Measurements from ENCODE around the gene HIP1. TPM values are rescaled to one million over a fixed set of nuclear protein-coding genes. Genes with fewer than 3 reads are reported as not detected.
"Not testable (repeated sequence)": the region's sequence is repeated elsewhere in the genome, so short reads cannot be mapped to it uniquely, and the experiment has no call there.

Gene HIP1
- total and polyA plus RNA-seq, 4 donors, result 10.2 to 51.2 (median 28.6) TPM

DNA sequence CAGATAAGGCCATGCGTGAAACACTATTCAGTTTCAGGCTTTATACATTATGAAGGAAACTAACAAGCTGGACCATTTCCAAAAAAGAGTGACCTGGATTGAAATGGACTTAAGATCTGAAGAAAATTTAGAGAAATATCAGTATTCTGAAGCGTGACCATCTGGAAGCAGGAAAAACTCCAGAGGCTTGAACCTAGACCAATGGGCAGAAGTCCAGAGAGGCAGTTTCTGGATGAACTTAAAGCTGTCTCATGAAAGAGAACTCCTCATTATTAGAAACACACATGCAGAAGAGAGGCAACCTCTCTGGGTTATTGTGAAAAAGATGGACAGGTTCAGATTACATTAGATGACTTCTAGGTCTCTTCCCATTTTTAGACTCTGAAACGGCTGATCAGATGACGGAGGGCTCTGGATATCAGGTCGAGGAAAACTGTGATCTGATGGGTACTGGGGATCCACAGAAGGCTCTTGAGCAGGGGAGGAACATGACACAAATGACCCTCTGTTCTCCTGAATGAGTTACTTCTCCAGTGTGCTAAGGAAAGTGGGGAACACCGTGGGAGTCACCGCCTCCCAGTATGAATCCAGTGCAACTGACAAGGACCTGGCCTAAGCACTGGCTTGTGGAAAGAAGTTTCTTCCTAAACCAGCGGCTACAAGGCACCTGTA is 130.2 kb downstream of the HIP1 start:
- H3K9me3 ChIP-seq (ENCODE audit: control insufficient read depth in 4 of 4, insufficient read depth in 3 of 4, low read length in 3 of 4), result no peaks in the 10 kb centered on the region
- H3K9ac ChIP-seq (ENCODE audit: insufficient read depth in 1 of 2, low read length in 2 of 2), result no peak overlapping the region
- TF ChIP-seq, protein P1, sequence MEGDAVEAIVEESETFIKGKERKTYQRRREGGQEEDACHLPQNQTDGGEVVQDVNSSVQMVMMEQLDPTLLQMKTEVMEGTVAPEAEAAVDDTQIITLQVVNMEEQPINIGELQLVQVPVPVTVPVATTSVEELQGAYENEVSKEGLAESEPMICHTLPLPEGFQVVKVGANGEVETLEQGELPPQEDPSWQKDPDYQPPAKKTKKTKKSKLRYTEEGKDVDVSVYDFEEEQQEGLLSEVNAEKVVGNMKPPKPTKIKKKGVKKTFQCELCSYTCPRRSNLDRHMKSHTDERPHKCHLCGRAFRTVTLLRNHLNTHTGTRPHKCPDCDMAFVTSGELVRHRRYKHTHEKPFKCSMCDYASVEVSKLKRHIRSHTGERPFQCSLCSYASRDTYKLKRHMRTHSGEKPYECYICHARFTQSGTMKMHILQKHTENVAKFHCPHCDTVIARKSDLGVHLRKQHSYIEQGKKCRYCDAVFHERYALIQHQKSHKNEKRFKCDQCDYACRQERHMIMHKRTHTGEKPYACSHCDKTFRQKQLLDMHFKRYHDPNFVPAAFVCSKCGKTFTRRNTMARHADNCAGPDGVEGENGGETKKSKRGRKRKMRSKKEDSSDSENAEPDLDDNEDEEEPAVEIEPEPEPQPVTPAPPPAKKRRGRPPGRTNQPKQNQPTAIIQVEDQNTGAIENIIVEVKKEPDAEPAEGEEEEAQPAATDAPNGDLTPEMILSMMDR (IDR thresholded peaks at IDR 0.05; ENCODE audit: control extremely low read depth, extremely low read depth), result no peak
- H3K27ac ChIP-seq (ENCODE audit: low read depth in 1 of 2, low read length in 1 of 2), result no peak overlapping the region
- H3K4me3 ChIP-seq, result no peak overlapping the region
- 79 to 83% methylated on average over 8 of the region's 8 CpGs for WGBS, 2 donors
- H3K4me1 ChIP-seq (ENCODE audit: control insufficient read depth in 5 of 5, insufficient read depth in 5 of 5, low read length in 5 of 5), result peaks cover 0 to 13% (median 0%) of the 10 kb centered on the region in 5 donors
- DNase-seq (peak in 2 of 3 donors; percentile 53 to 72), ATAC-seq (ENCODE audit: insufficient read depth, low FRiP score) (no peak)
- no peaks in the 10 kb centered on the region for H3K27me3 ChIP-seq (ENCODE audit: control insufficient read depth in 3 of 3, insufficient read depth in 3 of 3, low read length in 2 of 3)
- no peaks in the 10 kb centered on the region for H3K36me3 ChIP-seq (ENCODE audit: control insufficient read depth in 4 of 4, insufficient read depth in 4 of 4, low read length in 4 of 4)

DNA sequence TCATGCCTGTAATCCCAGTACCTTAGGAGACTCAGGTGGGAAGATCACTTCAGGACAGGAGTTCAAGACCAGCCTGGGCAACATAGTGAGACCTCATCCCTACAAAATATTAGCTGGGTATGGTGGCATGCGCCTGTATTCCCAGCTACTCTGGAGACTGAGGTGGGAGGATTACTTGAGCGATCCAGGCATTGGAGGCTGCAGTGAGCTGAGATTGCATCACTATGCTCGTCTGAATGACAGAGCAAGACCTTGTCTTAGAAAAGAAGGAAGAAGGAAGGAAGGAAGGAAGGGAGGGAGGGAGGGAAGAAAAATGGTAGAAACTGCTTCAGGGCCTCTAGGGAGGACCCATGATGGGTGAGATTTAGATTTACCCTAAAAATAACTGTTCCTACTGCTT is 134.3 kb downstream of the HIP1 start:
- no peak overlapping the region for H3K4me3 ChIP-seq
- TF ChIP-seq, protein P1 (IDR thresholded peaks at IDR 0.05; ENCODE audit: control extremely low read depth, extremely low read depth), result no peak
- peaks cover 0 to 4% (median 3%) of the 10 kb centered on the region in 5 donors for H3K4me1 ChIP-seq (ENCODE audit: control insufficient read depth in 5 of 5, insufficient read depth in 5 of 5, low read length in 5 of 5)
- ATAC-seq (ENCODE audit: insufficient read depth, low FRiP score) (no peak), DNase-seq (no peak)
- no peak overlapping the region for H3K9ac ChIP-seq (ENCODE audit: insufficient read depth in 1 of 2, low read length in 2 of 2)
- no peaks in the 10 kb centered on the region for H3K27me3 ChIP-seq (ENCODE audit: control insufficient read depth in 3 of 3, insufficient read depth in 3 of 3, low read length in 2 of 3)
- H3K9me3 ChIP-seq (ENCODE audit: control insufficient read depth in 4 of 4, insufficient read depth in 3 of 4, low read length in 3 of 4), result no peaks in the 10 kb centered on the region
- peaks cover 0 to 1% (median 0%) of the 10 kb centered on the region in 4 donors for H3K36me3 ChIP-seq (ENCODE audit: control insufficient read depth in 4 of 4, insufficient read depth in 4 of 4, low read length in 4 of 4)
- H3K27ac ChIP-seq (ENCODE audit: low read depth in 1 of 2, low read length in 1 of 2), result no peak overlapping the region
- 53 to 61% methylated on average over 3 of the region's 3 CpGs for WGBS, 2 donors

DNA sequence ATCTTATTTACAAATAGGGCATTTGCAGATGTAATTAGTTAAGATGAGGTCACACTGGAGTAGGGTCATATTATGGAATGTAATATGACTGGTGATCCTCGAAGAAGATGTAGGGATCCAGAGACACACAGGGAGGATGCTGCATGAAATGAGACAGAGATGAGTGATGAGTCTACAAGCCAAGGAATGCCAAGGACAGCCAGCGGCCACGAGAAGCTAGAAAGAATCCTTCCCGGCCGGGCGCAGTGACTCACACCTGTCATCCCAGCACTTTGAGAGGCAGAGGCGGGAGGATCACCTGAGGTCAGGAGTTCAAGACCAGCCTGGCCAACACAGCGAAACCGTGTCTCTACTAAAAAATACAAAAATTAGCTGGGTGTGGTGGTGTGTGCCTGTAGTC is 135.9 kb downstream of the HIP1 start:
- not testable (repeated sequence) for H3K27me3 ChIP-seq (ENCODE audit: control insufficient read depth in 3 of 3, insufficient read depth in 3 of 3, low read length in 2 of 3); H3K9me3 ChIP-seq (ENCODE audit: control insufficient read depth in 4 of 4, insufficient read depth in 3 of 4, low read length in 3 of 4); H3K4me3 ChIP-seq; DNase-seq; H3K27ac ChIP-seq (ENCODE audit: low read depth in 1 of 2, low read length in 1 of 2); ATAC-seq (ENCODE audit: insufficient read depth, low FRiP score); H3K36me3 ChIP-seq (ENCODE audit: control insufficient read depth in 4 of 4, insufficient read depth in 4 of 4, low read length in 4 of 4); H3K9ac ChIP-seq (ENCODE audit: insufficient read depth in 1 of 2, low read length in 2 of 2)
- H3K4me1 ChIP-seq (ENCODE audit: control insufficient read depth in 5 of 5, insufficient read depth in 5 of 5, low read length in 5 of 5), result peaks cover 0 to 17% (median 0%) of the 10 kb centered on the region in 5 donors
- WGBS, 2 donors, result 96 to 97% methylated on average over 9 of the region's 9 CpGs

DNA sequence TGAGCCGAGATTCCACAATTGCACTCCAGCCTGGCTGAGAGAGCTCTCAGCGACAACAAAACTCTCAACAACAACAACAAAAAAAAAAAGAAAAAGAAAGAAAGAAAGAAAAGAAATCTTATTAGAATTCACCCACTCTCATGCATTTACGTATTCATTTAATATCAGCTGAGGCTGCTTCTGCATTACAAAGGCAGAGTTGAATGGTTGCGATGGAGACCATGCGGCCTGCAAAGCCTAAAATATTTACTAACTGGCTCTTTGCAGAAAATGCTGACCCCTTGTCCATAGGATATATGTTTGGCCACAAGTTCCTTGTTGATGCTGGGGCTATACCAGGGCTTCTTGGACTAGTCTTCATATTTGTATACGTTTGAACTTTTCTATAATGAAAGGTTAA is 137.2 kb downstream of the HIP1 start:
- WGBS, 2 donors, result 96% methylated on average over 6 of the region's 6 CpGs
- no peak overlapping the region for H3K27ac ChIP-seq (ENCODE audit: low read depth in 1 of 2, low read length in 1 of 2)
- no peak overlapping the region for H3K9ac ChIP-seq (ENCODE audit: insufficient read depth in 1 of 2, low read length in 2 of 2)
- ATAC-seq (ENCODE audit: insufficient read depth, low FRiP score), result no peak
- no peaks in the 10 kb centered on the region for H3K27me3 ChIP-seq (ENCODE audit: control insufficient read depth in 3 of 3, insufficient read depth in 3 of 3, low read length in 2 of 3)
- no peak overlapping the region for H3K4me3 ChIP-seq
- peaks cover 0 to 10% (median 0%) of the 10 kb centered on the region in 4 donors for H3K36me3 ChIP-seq (ENCODE audit: control insufficient read depth in 4 of 4, insufficient read depth in 4 of 4, low read length in 4 of 4)
- no peak for DNase-seq
- no peaks in the 10 kb centered on the region for H3K9me3 ChIP-seq (ENCODE audit: control insufficient read depth in 4 of 4, insufficient read depth in 3 of 4, low read length in 3 of 4)
- TF ChIP-seq, protein P1 (IDR thresholded peaks at IDR 0.05; ENCODE audit: control extremely low read depth, extremely low read depth), result no peak
- H3K4me1 ChIP-seq (ENCODE audit: control insufficient read depth in 5 of 5, insufficient read depth in 5 of 5, low read length in 5 of 5), result peaks cover 0 to 17% (median 0%) of the 10 kb centered on the region in 5 donors

DNA sequence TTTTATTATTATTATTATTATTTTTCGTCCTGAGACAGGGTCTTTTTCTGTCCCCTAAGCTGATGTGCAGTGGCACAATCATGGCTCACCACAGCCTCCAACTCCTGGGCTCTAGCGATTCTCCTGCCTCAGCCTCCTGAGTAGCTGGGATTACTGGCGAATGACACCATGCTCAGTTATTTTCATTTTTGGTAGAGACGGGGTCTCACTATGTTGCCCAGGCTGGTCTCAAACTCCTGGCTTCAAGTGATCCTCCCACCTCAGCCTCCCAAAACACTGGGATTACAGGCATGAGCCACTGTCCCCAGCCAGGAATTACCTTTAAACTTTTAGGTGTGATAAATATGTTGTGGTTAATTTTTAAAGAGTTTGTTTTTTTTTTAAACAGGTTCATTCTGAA is 138.0 kb downstream of the HIP1 start:
- DNase-seq, result not testable (repeated sequence)
- WGBS, 2 donors, result 87 to 97% methylated on average over 4 of the region's 4 CpGs

More for the DNA sequence above, 138.0 kb downstream of the HIP1 start:
- not testable (repeated sequence) for ATAC-seq (ENCODE audit: insufficient read depth, low FRiP score); H3K9me3 ChIP-seq (ENCODE audit: control insufficient read depth in 4 of 4, insufficient read depth in 3 of 4, low read length in 3 of 4); H3K4me3 ChIP-seq; H3K9ac ChIP-seq (ENCODE audit: insufficient read depth in 1 of 2, low read length in 2 of 2); H3K36me3 ChIP-seq (ENCODE audit: control insufficient read depth in 4 of 4, insufficient read depth in 4 of 4, low read length in 4 of 4); H3K27ac ChIP-seq (ENCODE audit: low read depth in 1 of 2, low read length in 1 of 2); H3K27me3 ChIP-seq (ENCODE audit: control insufficient read depth in 3 of 3, insufficient read depth in 3 of 3, low read length in 2 of 3)
- peaks cover 0 to 17% (median 0%) of the 10 kb centered on the region in 5 donors for H3K4me1 ChIP-seq (ENCODE audit: control insufficient read depth in 5 of 5, insufficient read depth in 5 of 5, low read length in 5 of 5)
